Measurements from ENCODE around the gene CYYR1.

CYYR1 gene

GRCh38 chr21:26539566-26539965, 33.5 kb downstream of the CYYR1 start:
- TF ChIP-seq ZNF565 (CRISPR knock-in tag; conservative IDR thresholded peaks at IDR 0.05; ENCODE audit: low read depth) (no peak), ZC3H10 (CRISPR knock-in tag; IDR thresholded peaks at IDR 0.05) (no peak), OSR1 (CRISPR knock-in tag; IDR thresholded peaks at IDR 0.05) (no peak), ZNF70 (CRISPR knock-in tag; IDR thresholded peaks at IDR 0.05) (no peak), CREB5 (CRISPR knock-in tag; IDR thresholded peaks at IDR 0.05; ENCODE audit: low read depth) (no peak), ESRRG (CRISPR knock-in tag; IDR thresholded peaks at IDR 0.05) (no peak), ARNTL (CRISPR knock-in tag; IDR thresholded peaks at IDR 0.05; ENCODE audit: borderline replicate concordance, low read depth) (no peak), ZNF8 (CRISPR knock-in tag; IDR thresholded peaks at IDR 0.05) (no peak), GLIS3 (CRISPR knock-in tag; IDR thresholded peaks at IDR 0.05) (no peak), POU6F1 (CRISPR knock-in tag; IDR thresholded peaks at IDR 0.05; ENCODE audit: borderline replicate concordance, low read depth) (no peak), SNAI2 (CRISPR knock-in tag; IDR thresholded peaks at IDR 0.05) (no peak), PPARA (CRISPR knock-in tag; IDR thresholded peaks at IDR 0.05; ENCODE audit: borderline replicate concordance) (no peak), BACH2 (CRISPR knock-in tag; IDR thresholded peaks at IDR 0.05; ENCODE audit: borderline replicate concordance) (no peak), CSDC2 (CRISPR knock-in tag; IDR thresholded peaks at IDR 0.05) (no peak), ISL1 (CRISPR knock-in tag; IDR thresholded peaks at IDR 0.05) (no peak), TSHZ2 (CRISPR knock-in tag; IDR thresholded peaks at IDR 0.05) (no peak), ZFP30 (CRISPR knock-in tag; IDR thresholded peaks at IDR 0.05) (no peak), TOX (CRISPR knock-in tag; IDR thresholded peaks at IDR 0.05; ENCODE audit: borderline replicate concordance) (no peak)
- no peak for ATAC-seq

- TF ChIP-seq ZNF565 (CRISPR knock-in tag; conservative IDR thresholded peaks at IDR 0.05; ENCODE audit: low read depth) (no peak), ZNF8 (CRISPR knock-in tag; IDR thresholded peaks at IDR 0.05) (no peak), CSDC2 (CRISPR knock-in tag; IDR thresholded peaks at IDR 0.05) (no peak), ARNTL (CRISPR knock-in tag; IDR thresholded peaks at IDR 0.05; ENCODE audit: borderline replicate concordance, low read depth) (no peak), OSR1 (CRISPR knock-in tag; IDR thresholded peaks at IDR 0.05) (no peak), TCF4 (CRISPR knock-in tag; IDR thresholded peaks at IDR 0.05; ENCODE audit: borderline replicate concordance) (no peak), TSHZ2 (CRISPR knock-in tag; IDR thresholded peaks at IDR 0.05) (no peak), ISL1 (CRISPR knock-in tag; IDR thresholded peaks at IDR 0.05) (no peak), CSRNP3 (CRISPR knock-in tag; IDR thresholded peaks at IDR 0.05) (no peak), ESRRG (CRISPR knock-in tag; IDR thresholded peaks at IDR 0.05) (no peak), SNAI2 (CRISPR knock-in tag; IDR thresholded peaks at IDR 0.05) (no peak), PATZ1 (CRISPR knock-in tag; IDR thresholded peaks at IDR 0.05; ENCODE audit: borderline replicate concordance) (no peak), CREB5 (CRISPR knock-in tag; IDR thresholded peaks at IDR 0.05; ENCODE audit: low read depth) (no peak), RARB (CRISPR knock-in tag; IDR thresholded peaks at IDR 0.05) (no peak), TOX (CRISPR knock-in tag; IDR thresholded peaks at IDR 0.05; ENCODE audit: borderline replicate concordance) (no peak), ZC3H10 (CRISPR knock-in tag; IDR thresholded peaks at IDR 0.05) (no peak), PPARA (CRISPR knock-in tag; IDR thresholded peaks at IDR 0.05; ENCODE audit: borderline replicate concordance) (no peak), ZFP3 (CRISPR knock-in tag; IDR thresholded peaks at IDR 0.05) (no peak), ZNF70 (CRISPR knock-in tag; IDR thresholded peaks at IDR 0.05) (no peak), ZFP30 (CRISPR knock-in tag; IDR thresholded peaks at IDR 0.05) (no peak)
These were observed 38.6 kb downstream of the CYYR1 start for GRCh38 chr21:26534517-26534916.

More at GRCh38 chr21:26534517-26534916, 38.6 kb downstream of the CYYR1 start:
- ATAC-seq: no peak

Data from SK-N-SH treated with all-trans-retinoic acid at 6 μM for 48 hours (cell line).